Neural progenitor cell (in vitro differentiated cells): ENCODE measurements around the gene DNAJC1. TPM values are rescaled to one million over a fixed set of nuclear protein-coding genes. Genes with fewer than 3 reads are reported as not detected.
A peak's percentile ranks its signal among the peaks of the same experiment; 100 is the strongest.
"Not testable (repeated sequence)": the region's sequence is repeated elsewhere in the genome, so short reads cannot be mapped to it uniquely, and the experiment has no call there.

Experiments
- DNase-seq: peaks from one replicate; pipeline ENCODE4 v3.0.0-alpha.2; 2016; ENCODE audit warnings: low spot score
- H2AFZ ChIP-seq: fragments of 200-600 bp; sonication (generic); replicated peaks from 2 replicates; pipeline ENCODE4 v1.6.1; 2016; ENCODE audit warnings: antibody characterized with exemption
- H3F3A ChIP-seq: fragments of 200-600 bp; sonication (generic); 2 replicates; pipeline ENCODE4 v1.6.1; 2016; ENCODE audit warnings: antibody characterized with exemption, low read depth
- H3K27ac ChIP-seq: fragments of 200-600 bp; sonication (generic); 2 replicates; pipeline ENCODE4 v1.5.1; 2016; ENCODE audit warnings: mild to moderate bottlenecking
- H3K27me3 ChIP-seq: fragments of 200-600 bp; sonication (generic); 2 replicates; pipeline ENCODE4 v1.6.1; 2016; ENCODE audit warnings: mild to moderate bottlenecking, moderate library complexity
- H3K36me3 ChIP-seq: fragments of 200-600 bp; sonication (generic); 2 replicates; pipeline ENCODE4 v1.5.1; 2016
- H3K4me1 ChIP-seq: fragments of 200-600 bp; sonication (generic); 2 replicates; pipeline ENCODE4 v1.6.1; 2016; ENCODE audit warnings: mixed run types
- H3K4me2 ChIP-seq: fragments of 200-600 bp; sonication (generic); 2 replicates; pipeline ENCODE4 v1.6.1; 2016
- H3K4me3 ChIP-seq: fragments of 200-600 bp; sonication (generic); 2 replicates; pipeline ENCODE4 v1.5.1; 2016
- H3K79me2 ChIP-seq: fragments of 200-600 bp; sonication (generic); 2 replicates; pipeline ENCODE4 v1.6.1; 2016; ENCODE audit warnings: low read depth
- H3K9ac ChIP-seq: fragments of 200-600 bp; sonication (generic); 2 replicates; pipeline ENCODE4 v1.6.1; 2016
- H3K9me3 ChIP-seq: fragments of 200-600 bp; sonication (generic); 2 replicates; pipeline ENCODE4 v1.5.1; 2016; ENCODE audit warnings: low read depth
- H4K20me1 ChIP-seq: fragments of 200-600 bp; sonication (generic); 2 replicates; pipeline ENCODE4 v1.6.1; 2016; ENCODE audit warnings: low read depth
- H3K27ac Mint-ChIP-seq: 3 replicates; pipeline ENCODE4 v1.8.0; 2021; ENCODE audit warnings: mixed read lengths
- H3K27me3 Mint-ChIP-seq: 2 replicates; pipeline ENCODE4 v1.8.0; 2022; ENCODE audit warnings: low read depth, mild to moderate bottlenecking, inconsistent platforms, moderate library complexity, mixed read lengths; ENCODE audit not compliant: insufficient read depth
- H3K36me3 Mint-ChIP-seq: 3 replicates; pipeline ENCODE4 v1.8.0; 2021; ENCODE audit warnings: mixed read lengths
- H3K4me1 Mint-ChIP-seq: 3 replicates; pipeline ENCODE4 v1.8.0; 2021; ENCODE audit warnings: mixed read lengths
- H3K4me3 Mint-ChIP-seq: 3 replicates; pipeline ENCODE4 v1.8.0; 2021; ENCODE audit warnings: mild to moderate bottlenecking, moderate library complexity, mixed read lengths
- H3K9me3 Mint-ChIP-seq: 3 replicates; pipeline ENCODE4 v1.8.0; 2020; ENCODE audit warnings: mixed read lengths
- CTCF ChIP-seq: fragments of 200-600 bp; sonication (generic); IDR thresholded peaks from 2 replicates; pipeline ENCODE4 v1.5.1; 2017; ENCODE audit warnings: antibody characterized with exemption, mild to moderate bottlenecking
- EZH2 ChIP-seq: fragments of 200-600 bp; sonication (generic); IDR thresholded peaks from 2 replicates; pipeline ENCODE4 v1.6.1; 2017; ENCODE audit warnings: antibody characterized with exemption, mild to moderate bottlenecking, moderate library complexity
- EZH2phosphoT487 ChIP-seq: fragments of 200-600 bp; sonication (generic); IDR thresholded peaks from 2 replicates; pipeline ENCODE4 v1.6.1; 2017; ENCODE audit warnings: antibody characterized with exemption
- total RNA-seq: library from RNA; depleted of rRNA; stranded (reverse); fragments of >200 nt; gene quantifications from 2 replicates; pipeline ENCODE4 v1.2.3, GENCODE V29; 2015; ENCODE audit warnings: low replicate concordance

Gene DNAJC1
- total RNA-seq, 1 donor from 2014 or later: 55.3 TPM

- H3K4me3 Mint-ChIP-seq: no peak overlapping the region
- H3K27me3 Mint-ChIP-seq: no peaks in the 10 kb centered on the region
- peaks cover 14% of the 10 kb centered on the region for H3K4me1 ChIP-seq
- H3K36me3 ChIP-seq: peaks cover 5% of the 10 kb centered on the region
- H2AFZ ChIP-seq: no peak overlapping the region
- H3K36me3 Mint-ChIP-seq: peaks cover 26% of the 10 kb centered on the region
- no peaks in the 10 kb centered on the region for H3K27me3 ChIP-seq
- H3K79me2 ChIP-seq: peaks cover 22% of the 10 kb centered on the region
- H3K4me3 ChIP-seq: no peak overlapping the region
- DNase-seq: no peak
- peaks cover 21% of the 10 kb centered on the region for H4K20me1 ChIP-seq
- no peaks in the 10 kb centered on the region for H3K9me3 ChIP-seq
- TF ChIP-seq EZH2phosphoT487: no peak
- TF ChIP-seq CTCF: no peak
- no peak for TF ChIP-seq EZH2
- no peak overlapping the region for H3K27ac Mint-ChIP-seq
- no peak overlapping the region for H3K9ac ChIP-seq
- no peaks in the 10 kb centered on the region for H3K9me3 Mint-ChIP-seq
- H3F3A ChIP-seq: peaks cover 16% of the 10 kb centered on the region
- no peak overlapping the region for H3K4me2 ChIP-seq
- H3K4me1 Mint-ChIP-seq: peaks cover 40% of the 10 kb centered on the region
- H3K27ac ChIP-seq: no peak overlapping the region
Measured at GRCh38 chr10:21719502-21719901, 284.0 kb downstream of the DNAJC1 start.

GRCh38 chr10:21717437-21718054, 286.0 kb downstream of the DNAJC1 start:
- H3K36me3 ChIP-seq, H3K9ac ChIP-seq, H3K4me2 ChIP-seq, H3K4me3 ChIP-seq, H3K27ac Mint-ChIP-seq, H3K9me3 ChIP-seq, H3K9me3 Mint-ChIP-seq, H3K4me3 Mint-ChIP-seq, H3F3A ChIP-seq, H3K4me1 ChIP-seq, DNase-seq, H3K27ac ChIP-seq, H3K27me3 Mint-ChIP-seq, H3K27me3 ChIP-seq, H2AFZ ChIP-seq: not testable (repeated sequence)
- H4K20me1 ChIP-seq: peaks cover 19% of the 10 kb centered on the region
- Mint-ChIP-seq H3K4me1 (peaks cover 35% of the 10 kb centered on the region), H3K36me3 (peaks cover 26% of the 10 kb centered on the region)
- peaks cover 15% of the 10 kb centered on the region for H3K79me2 ChIP-seq

- peaks cover 6% of the 10 kb centered on the region for H3K4me1 ChIP-seq
- no peak overlapping the region for H3K4me3 Mint-ChIP-seq
- H4K20me1 ChIP-seq: peaks cover 19% of the 10 kb centered on the region
- H3K4me1 Mint-ChIP-seq: peaks cover 32% of the 10 kb centered on the region
- no peak overlapping the region for H3K4me3 ChIP-seq
- no peaks in the 10 kb centered on the region for H3K9me3 Mint-ChIP-seq
- peaks cover 28% of the 10 kb centered on the region for H3K79me2 ChIP-seq
- H3K9me3 ChIP-seq: no peaks in the 10 kb centered on the region
- H3K9ac ChIP-seq: no peak overlapping the region
- no peak for DNase-seq
- H3F3A ChIP-seq: peaks cover 10% of the 10 kb centered on the region
- peaks cover 5% of the 10 kb centered on the region for H3K36me3 ChIP-seq
- peak overlapping the region; percentile 8 for H3K27ac ChIP-seq
- H3K4me2 ChIP-seq: no peak overlapping the region
- TF ChIP-seq CTCF: no peak
- no peak for TF ChIP-seq EZH2phosphoT487
- no peak for TF ChIP-seq EZH2
- peak overlapping the region; percentile 91 for H3K27ac Mint-ChIP-seq
- no peak overlapping the region for H2AFZ ChIP-seq
- H3K27me3 ChIP-seq: no peaks in the 10 kb centered on the region
- H3K36me3 Mint-ChIP-seq: peaks cover 27% of the 10 kb centered on the region
- peaks cover 2% of the 10 kb centered on the region for H3K27me3 Mint-ChIP-seq
Measured at GRCh38 chr10:21715531-21716195, 287.9 kb downstream of the DNAJC1 start.

GRCh38 chr10:21712975-21713374, 290.6 kb downstream of the DNAJC1 start:
- H3K9ac ChIP-seq: no peak overlapping the region
- H3K79me2 ChIP-seq: peaks cover 45% of the 10 kb centered on the region
- Mint-ChIP-seq H3K4me1 (peaks cover 18% of the 10 kb centered on the region), H3K9me3 (no peaks in the 10 kb centered on the region), H3K4me3 (no peak overlapping the region), H3K36me3 (peaks cover 29% of the 10 kb centered on the region), H3K27me3 (peaks cover 2% of the 10 kb centered on the region), H3K27ac (no peak overlapping the region)
- no peaks in the 10 kb centered on the region for H4K20me1 ChIP-seq
- peaks cover 10% of the 10 kb centered on the region for H3F3A ChIP-seq
- no peaks in the 10 kb centered on the region for H3K9me3 ChIP-seq
- no peak for DNase-seq
- H3K27ac ChIP-seq: no peak overlapping the region
- H3K27me3 ChIP-seq: no peaks in the 10 kb centered on the region
- no peak for TF ChIP-seq EZH2phosphoT487
- no peak for TF ChIP-seq EZH2
- TF ChIP-seq CTCF: no peak
- H3K4me3 ChIP-seq: no peak overlapping the region
- no peaks in the 10 kb centered on the region for H3K4me1 ChIP-seq
- H3K4me2 ChIP-seq: no peak overlapping the region
- no peak overlapping the region for H2AFZ ChIP-seq
- H3K36me3 ChIP-seq: peaks cover 5% of the 10 kb centered on the region
